NCI-H510A (cell line): ENCODE results near the gene ANKRD33.
"Not testable (repeated sequence)": the region's sequence is repeated elsewhere in the genome, so short reads cannot be mapped to it uniquely, and the experiment has no call there.

ENCODE experiments used
- DNase-seq: peaks from one replicate; lab custom pipeline; 2025; lab: John Stamatoyannopoulos, UW

The ANKRD33 gene

DNA sequence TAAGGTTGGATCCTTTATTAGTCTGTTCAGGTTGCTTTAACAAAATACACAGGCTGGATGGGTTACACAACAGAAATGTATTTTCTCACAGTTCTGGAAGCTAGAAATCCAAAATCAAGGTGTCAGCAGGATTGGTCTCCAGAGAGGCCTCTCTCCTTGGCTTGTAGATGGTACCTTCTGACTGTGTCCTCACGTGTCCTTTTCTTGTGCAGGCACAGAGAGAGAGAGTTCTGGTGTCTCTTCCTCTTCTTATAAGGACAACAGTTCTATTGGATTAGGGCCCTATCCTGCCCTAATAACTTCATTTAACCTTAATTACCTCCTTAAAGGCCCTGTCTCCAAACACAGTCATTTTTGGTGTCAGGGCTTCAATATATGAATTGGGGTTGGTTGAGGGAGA, 4.6 kb upstream of the ANKRD33 start:
- DNase-seq, result no peak

DNA sequence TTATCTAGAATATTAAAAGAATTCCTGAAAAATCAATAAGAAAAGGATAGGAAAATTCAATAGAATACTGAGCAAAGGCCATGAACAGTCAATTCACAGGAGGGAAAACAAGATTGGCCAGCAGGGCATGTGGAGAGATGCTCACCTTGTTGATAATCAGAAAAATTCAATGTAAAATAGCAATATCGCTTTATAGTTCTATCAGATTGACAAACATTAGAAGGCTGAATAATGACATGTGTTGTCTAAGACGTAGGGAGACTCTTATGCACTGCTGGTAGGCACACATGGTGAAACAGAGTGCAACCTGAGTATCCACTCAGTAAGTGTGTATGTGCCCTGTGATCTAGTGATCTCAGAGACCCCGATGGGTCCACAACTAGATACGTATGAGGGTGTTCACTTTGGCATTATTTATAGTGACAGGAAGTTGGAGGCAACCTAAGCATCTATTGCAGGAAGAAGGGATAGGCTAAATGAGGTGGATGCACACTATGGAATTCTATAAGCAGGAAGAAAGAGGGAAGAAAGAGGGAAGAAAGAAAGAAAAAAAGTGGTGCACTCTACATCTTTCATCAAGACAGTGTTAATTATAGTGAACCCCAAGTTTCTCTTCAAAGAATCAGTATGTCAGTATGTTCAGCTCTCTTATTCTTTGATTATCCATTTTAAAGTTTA, 3.8 kb upstream of the ANKRD33 start:
- DNase-seq, result no peak

DNA sequence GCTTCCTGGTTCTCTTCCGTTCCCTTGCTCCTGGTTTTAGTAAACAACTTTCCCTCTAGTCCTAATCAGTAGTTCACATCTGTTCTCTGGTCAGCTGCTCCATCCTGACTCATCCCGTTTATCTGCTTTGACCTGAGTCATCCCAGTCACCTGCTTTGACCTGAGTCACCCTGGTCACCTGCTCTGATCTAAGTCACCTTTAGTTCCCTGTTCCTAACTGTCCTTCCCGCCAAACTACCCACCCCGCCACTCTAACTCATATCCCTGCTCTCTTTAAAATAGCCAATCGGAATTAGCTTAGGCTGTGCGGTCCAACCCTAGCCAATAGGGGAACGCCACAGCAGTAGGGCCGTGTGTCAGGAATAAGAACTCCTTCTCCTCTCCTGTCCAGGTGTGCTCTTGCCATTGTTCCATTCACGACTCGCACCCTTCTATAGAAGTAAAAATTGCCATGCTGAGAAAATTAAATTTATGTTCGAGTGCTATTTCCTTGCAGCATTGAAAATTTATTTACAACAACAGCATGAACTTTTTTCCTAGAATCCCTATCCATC, 3.1 kb upstream of the ANKRD33 start:
- no peak for DNase-seq

DNA sequence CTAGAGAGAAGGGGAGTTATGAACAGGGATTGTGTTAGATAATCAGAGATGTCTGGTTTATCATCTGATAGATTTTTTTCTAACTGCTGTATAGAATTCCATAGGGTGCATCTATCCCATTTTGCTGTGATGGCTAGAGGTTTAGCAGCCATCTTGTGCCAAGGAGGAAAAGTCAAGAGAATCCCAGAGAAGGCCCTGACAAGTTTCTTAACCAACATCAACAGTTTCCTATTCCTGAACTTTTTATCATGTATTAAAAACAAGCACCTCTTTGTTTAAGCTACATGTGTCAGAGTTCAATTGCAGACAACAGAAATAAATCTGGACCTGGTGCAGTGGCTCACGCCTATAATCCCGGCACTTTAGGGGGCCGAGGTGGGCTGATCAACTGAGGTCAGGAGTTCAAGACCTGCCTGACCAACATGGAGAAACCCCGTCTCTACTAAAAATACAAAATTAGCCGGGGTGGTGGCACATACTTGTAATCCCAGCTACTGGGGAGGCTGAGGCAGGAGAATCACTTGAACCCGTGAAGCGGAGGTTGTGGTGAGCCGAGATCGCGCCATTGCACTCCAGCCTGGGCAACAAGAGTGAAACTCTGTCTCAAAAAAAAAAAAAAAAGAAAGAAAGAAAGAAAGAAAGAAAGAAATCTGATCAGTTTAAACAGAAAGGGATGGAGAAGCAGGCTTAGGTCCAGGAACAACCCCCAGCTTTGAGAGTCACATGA, 2.4 kb upstream of the ANKRD33 start:
- not testable (repeated sequence) for DNase-seq

DNA sequence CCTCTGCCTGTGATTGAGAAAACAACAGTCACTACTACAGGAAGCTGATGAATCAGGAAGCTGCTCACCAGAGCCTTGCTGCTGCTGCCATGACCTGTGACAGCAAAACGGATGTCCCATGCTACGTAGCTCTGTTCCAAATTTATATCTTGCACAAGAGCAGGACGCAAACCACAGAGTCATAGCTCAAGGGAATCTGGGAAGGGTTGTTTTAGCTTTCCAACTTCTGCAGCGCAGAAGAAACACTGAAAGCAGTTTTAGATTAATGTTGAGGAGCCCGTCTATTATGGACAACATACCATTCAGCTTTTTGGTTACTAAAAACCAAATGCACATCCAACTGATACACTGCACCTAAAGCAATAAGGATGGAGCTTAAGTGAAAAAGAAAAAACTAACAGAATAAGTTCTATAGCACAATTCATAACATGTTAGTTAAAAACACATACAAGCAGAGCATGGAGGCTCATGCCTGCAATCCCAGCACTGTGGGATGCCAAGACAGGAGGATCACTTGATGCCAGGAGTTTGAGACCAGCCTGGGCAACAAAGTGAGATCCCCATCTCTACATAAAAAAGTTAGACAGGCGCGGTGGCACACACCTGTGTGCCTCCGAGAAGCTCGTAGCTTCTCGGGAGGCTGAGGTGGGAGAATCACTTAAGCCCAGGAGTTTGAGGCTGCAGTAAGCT, 1.7 kb upstream of the ANKRD33 start:
- no peak for DNase-seq

DNA sequence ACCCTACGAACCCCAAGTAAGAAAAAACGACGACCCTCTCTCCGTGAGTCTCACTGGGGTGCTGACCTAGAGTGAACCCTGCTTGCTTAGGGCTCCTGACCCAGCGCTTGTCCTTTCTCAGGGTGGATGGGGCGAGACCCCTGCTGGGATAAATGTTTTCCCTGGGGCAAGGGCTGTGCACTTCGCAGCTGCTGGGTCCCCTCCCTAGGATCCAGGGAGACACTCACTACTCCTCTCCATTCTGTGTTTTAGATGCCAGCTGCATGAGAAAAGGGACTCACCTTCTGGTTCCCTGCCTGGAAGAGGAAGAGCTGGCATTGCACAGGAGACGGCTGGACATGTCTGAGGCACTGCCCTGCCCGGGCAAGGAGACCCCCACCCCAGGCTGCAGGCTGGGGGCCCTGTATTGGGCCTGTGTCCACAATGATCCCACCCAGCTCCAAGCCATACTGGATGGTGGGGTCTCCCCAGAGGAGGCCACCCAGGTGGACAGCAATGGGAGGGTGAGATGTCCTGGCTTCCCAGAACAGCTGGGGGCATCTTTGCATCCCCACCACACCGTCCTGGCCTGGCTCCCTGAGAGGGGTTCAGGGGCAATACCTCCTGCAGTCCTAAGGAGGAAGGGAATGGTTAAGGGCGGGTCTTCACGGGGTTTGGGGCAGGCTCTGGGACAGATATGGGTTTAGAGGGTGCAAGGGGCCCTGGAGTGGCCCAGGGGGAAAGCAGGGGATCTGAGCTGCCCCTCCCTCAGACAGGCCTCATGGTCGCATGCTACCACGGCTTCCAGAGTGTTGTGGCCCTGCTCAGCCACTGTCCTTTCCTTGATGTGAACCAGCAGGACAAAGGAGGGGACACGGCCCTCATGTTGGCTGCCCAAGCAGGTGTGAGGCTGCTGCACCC, 663 bp downstream of the ANKRD33 start:
- no peak for DNase-seq

DNA sequence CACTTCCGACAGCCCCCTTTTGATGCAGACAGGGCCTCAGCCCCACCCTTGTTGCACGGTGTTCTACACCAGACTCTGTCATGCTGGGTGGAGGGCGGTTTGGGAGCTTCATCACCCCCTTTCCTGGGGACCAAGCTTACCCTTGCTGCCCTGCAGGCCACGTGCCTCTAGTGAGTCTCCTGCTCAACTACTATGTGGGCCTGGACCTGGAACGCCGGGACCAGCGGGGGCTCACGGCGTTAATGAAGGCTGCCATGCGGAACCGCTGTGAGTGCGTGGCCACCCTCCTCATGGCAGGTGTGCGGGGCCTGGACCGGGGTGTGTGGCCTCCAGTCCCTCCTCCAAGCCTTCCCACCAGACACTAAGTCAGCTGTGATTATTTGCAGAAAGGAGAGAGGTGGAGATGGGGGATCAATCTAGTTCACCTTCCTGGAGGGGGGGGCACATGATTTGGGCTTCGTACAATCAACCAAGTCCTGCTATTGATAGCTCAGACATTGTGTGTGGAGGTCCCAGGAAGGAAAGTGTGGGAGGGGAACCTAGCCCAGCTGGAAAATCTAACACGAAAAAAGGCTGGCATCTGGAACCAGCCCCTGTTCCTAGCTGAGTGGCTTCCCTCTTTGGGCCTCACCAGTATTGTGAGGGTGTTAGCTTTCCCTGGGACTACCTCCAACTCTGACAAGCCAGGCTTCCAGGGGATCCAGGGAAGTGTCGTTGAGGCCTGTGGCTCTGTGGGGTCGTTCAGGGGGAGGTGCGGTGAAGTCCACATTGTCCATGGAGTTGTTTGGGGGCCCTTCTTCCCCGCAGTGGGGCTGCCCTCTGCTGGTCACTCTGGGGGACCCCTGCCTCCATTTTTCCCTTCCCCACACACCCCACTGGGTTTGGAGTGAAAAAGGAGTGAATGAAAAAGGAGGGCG, 1.6 kb downstream of the ANKRD33 start:
- DNase-seq, result peak; percentile 38

DNA sequence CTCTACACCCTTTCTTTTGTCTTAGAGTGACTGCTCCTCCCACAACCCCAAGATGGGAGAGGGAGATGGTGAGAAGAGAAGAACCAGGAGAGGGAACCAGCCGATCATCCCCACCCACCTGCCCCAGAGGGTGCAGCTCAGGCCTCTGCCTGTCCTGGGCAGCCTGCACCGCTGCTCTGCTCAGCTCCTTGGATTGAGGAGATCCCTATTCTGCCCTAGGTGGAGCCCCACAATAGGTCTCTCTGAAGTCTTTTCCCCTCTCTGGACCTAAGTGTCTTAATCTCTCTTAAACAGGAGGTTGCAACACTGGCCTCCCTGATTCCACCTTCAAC, 2.2 kb downstream of the ANKRD33 start:
- no peak for DNase-seq

DNA sequence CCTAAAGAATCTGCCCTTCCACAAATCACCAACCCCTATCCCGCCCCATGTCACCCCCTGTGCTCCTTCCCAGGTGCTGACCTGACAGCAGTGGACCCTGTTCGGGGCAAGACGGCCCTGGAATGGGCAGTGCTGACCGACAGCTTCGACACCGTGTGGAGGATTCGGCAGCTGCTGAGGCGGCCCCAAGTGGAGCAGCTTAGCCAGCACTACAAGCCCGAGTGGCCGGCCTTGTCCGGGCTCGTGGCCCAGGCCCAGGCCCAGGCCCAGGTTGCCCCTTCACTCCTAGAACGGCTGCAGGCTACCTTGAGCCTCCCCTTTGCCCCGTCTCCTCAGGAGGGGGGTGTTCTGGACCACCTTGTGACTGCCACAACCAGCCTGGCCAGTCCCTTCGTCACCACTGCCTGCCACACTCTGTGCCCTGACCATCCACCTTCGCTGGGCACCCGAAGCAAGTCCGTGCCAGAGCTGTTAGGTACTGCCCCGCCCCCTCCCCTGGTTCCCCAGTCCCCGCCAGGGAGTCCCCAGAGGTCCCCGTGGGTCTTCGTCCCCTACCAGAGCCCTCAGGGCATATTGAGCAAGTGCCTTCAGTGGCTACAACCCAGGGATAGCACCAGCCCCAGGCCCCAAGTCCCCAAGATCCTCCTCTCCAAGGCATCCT, 2.7 kb downstream of the ANKRD33 start:
- DNase-seq, result no peak

DNA sequence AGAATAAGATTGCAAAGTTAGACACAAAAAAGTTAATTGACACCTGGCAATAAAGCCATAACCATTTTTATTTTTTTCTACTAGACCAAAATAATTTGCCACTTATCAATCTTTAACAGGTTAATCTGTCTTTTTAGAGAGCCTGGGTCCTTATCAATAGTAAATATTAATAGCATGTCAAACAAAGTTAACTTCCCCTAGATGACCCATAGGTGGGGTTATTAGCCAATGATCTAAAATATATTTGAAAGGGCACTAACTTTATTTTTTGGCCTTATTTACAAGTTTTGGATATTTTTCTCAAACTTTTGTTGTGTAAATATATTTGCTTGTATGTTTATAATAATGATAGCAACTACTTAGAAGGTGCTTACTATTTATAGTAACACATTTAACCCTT, 3.9 kb downstream of the ANKRD33 start:
- DNase-seq, result no peak

DNA sequence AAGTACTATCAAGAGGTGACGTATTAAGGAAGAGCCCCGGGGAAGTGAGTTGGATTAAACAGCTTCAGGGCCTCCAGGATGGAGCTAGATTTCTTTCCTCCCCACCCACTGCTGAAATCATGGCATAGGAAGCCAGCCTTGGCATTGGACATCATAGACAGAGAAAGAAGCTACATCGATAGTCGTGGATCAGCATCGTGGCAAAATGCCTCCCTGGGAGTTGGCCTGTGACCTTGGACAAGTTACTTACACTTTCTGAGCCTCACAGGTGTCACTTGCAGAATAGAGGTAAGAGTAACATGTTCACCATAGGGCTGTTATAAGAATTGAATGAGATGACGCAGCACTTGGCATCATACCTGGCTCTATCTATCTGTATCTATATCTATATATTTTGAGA, 5.9 kb downstream of the ANKRD33 start:
- DNase-seq, result no peak

DNA sequence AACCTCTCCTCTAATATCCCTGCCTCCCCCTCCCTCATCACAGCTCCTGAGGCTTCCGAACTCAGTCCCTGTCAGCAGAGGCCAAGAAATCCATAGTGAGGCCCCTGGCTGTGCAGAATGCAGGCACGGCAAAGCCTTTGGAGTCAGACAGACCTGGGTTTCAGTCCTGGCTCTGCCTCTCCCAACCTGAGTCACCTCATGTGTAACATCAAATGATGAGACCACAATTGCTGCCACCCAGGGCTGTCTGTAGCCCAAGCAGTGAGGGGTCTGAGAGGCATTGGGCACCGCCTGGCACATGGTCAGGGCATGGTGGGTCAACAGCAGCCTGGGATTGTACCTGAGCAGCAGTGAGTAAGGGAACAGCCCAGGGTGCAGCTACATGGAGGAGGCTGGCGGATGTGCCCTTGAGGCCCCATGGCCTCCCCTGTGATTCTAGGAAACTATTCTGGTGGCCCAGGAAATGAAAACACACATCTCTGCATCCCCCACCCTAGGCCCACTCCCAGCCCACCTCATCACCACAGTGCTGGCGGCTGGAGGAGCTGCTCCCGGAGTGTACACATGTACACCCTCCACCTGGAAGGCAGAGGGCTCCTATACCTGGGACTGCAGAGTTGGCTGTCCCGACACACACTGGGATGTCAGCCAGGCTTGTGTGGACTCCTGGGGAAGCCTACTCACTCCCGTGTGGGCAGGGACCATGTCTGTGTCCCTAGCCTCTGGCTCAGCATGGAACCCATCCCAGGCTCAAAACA, 7.7 kb downstream of the ANKRD33 start:
- DNase-seq, result no peak

DNA sequence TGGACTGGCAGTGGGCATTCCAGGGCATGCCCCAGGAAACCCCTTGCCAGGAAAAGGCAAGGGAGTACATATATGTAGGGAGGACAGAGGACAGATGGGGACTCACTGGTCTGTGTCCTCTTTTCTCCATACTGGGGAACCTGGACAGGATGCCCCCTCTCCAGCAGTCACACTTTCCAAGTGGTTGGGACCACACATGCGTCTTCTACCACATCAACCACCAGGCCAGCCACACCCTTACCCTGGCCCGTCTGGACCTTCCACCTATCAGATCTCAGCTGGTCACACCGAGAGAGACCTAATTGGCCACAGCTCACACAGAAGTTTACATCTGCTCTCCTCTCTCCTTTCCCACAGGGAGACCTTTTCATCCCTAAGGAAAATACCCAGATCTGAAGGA, 8.3 kb downstream of the ANKRD33 start:
- DNase-seq, result no peak

DNA sequence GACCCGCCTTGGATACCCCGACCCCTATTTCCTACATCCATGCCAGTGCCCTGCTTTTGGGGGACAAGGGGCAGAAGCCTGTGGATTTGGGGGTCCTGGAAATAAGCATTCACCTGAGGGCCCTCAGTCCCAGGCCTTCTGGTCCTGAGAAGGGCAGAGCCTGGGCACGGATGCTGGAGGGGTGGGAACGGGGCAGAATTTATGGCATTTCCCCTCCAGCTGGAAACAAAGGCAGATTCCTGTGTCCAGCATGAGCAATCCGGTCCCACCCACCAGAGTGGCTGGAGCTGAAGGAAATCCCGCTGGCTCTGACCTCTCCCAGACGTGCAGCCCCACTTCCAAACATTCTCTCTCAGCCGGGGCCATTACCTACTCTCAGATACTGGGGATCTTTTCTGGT, 9.3 kb downstream of the ANKRD33 start:
- DNase-seq, result no peak

DNA sequence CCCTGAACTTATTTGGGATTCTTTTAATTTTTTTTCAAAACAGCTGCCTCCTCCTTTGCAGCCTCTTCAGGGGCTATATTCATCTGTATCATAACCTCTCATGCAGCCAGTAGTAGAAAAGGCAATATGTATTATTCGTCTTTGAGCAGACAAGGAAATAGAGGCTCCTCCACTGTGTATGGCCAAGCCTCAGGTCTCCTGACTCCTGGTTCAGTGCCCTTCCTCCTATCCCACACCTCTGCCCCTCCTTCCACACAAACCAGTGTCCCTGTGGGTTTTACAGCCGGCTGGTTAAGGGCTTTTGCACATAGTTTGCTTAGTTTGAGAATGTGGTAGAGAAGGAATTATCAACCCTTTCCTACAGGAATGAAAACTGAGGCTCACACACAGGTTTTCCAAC, 10.6 kb downstream of the ANKRD33 start:
- no peak for DNase-seq

DNA sequence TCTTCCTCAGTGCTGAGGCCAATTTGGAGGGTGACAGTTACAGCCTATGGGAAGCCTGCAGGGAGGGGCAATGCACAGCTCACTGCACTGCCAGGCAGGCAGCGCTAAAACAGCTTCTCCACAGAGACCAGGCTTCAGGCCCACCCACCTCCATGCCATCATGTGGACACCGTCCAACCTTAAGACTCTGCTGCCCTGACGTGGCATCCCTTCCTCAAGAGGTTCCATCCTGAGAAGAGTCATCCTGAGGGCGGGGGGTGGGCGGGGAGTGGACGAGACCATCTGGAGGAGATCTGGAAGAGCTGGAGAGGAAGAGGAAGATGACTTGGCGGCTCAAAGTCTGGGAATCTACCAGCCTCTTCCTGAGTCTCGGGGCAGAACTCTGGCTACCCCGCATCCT, 11.0 kb downstream of the ANKRD33 start:
- DNase-seq, result no peak

DNA sequence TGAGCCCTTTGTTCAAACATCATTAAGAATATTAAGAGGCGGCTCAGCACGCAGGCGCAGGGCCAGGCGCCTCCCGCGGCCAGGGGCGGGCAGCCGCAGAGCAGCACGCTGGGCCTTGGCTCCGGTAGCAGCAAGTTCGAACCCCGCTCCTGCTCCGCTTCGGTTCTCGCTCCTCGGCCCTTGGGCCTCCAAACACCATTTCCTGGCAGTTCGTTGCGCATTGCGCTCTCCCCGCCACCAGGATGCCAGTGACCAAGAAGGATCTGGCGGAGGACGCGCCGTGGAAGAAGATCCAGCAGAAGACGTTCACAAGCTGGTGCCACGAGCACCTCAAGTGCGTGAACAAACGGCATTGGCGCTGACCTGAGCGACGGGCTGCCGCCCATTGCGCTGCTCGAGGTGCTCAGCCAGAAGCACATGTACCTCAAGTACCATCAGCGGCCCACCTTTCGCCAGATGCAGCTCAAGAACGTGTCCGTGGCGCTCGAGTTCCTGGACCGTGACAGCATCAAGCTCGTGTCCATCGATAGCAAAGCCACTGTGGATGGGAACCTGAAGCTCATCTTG, 12.5 kb downstream of the ANKRD33 start:
- DNase-seq, result no peak

DNA sequence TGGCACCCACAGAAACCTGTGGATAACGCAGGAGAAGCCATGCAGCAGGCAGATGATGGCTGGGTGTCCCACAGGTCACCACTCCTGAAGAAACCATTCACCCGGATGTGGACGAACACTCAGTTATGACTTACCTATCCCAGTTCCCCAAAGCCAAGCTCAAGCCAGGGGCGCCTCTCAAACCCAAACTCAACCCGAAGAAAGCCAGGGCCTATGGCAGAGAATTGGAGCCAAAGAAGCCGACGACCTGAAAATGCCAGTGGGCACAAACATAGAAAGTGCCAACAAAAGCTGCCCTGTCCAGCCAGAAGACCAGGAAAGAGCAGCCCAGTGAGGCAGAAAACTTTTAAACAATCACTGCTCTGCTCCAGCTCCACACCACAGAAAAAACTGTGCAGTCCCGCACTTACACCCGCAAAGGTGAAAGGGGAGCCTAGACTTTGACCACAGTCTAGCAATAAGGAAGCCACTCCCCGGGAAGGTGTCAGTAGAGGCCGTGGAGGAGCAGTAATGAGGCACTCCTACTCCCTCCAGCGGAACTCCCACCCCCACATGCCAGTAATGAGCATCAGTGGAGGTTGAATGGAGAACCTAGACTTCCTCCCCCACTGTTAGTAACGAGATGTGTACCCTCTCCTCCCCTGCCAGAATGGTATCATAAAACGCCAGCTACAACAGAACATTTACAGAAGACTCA, 13.4 kb downstream of the ANKRD33 start:
- no peak for DNase-seq

DNA sequence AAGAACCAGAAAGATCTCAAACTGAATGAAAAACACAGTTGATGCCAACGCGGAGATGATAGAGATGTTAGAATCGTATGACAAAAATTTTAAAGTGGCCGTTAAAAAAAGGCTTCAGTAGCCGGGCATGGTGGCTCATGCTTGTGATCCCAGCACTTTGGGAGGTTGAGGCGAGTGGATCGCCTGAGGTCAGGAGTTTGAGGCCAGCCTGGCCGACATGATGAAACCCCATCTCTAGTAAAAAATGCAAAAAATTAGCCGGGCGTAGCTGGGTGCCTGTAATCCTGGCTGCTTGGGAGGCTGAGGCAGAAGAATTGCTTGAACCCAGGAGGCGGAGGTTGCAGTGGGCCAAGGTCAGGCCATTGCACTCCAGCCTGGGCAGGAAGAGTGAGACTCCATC, 14.0 kb downstream of the ANKRD33 start:
- no peak for DNase-seq
